ENCODE measurements around the gene AGAP1. TPM values are rescaled to one million over a fixed set of nuclear protein-coding genes. Genes with fewer than 3 reads are reported as not detected.

The AGAP1 gene
- total RNA-seq, 4 donors from 2014 or later = 33.7 to 55.2 (median 37.5) TPM

DNA sequence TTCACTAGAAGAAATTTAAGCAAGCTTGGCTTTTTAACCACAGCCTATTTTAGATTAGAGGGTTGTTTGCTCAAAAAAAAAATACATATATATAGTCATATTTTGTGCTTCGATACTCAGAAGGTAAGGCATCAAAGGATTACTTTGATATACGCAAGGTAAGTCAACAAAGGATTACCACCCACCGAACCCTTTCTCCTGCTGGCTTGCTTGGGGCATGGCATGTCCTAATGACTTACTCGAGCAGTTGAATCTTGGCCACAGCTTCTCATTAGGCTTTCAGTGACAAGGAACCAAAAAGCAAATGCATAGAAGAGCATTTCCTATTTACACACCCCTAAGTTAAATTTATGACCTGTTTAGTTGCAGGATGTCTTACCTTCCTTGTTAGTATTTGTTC is 295.7 kb downstream of the AGAP1 start:
- Histone ChIP-seq H3K27ac (no peak overlapping the region), H3K36me3 (peaks cover 0 to 31% of the 10 kb centered on the region in 2 donors), H3K27me3 (no peaks in the 10 kb centered on the region), H3K9me3 (no peaks in the 10 kb centered on the region), H3K4me3 (no peak overlapping the region), H3K4me1 (peaks cover 0 to 10% (median 0%) of the 10 kb centered on the region in 3 donors)
- no peak for TF ChIP-seq POLR2AphosphoS5 (IDR thresholded peaks at IDR 0.05)
- no peak for TF ChIP-seq EP300 (IDR thresholded peaks at IDR 0.05)
- TF ChIP-seq POLR2A (IDR thresholded peaks at IDR 0.05) = no peak
- TF ChIP-seq, protein P1, sequence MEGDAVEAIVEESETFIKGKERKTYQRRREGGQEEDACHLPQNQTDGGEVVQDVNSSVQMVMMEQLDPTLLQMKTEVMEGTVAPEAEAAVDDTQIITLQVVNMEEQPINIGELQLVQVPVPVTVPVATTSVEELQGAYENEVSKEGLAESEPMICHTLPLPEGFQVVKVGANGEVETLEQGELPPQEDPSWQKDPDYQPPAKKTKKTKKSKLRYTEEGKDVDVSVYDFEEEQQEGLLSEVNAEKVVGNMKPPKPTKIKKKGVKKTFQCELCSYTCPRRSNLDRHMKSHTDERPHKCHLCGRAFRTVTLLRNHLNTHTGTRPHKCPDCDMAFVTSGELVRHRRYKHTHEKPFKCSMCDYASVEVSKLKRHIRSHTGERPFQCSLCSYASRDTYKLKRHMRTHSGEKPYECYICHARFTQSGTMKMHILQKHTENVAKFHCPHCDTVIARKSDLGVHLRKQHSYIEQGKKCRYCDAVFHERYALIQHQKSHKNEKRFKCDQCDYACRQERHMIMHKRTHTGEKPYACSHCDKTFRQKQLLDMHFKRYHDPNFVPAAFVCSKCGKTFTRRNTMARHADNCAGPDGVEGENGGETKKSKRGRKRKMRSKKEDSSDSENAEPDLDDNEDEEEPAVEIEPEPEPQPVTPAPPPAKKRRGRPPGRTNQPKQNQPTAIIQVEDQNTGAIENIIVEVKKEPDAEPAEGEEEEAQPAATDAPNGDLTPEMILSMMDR (IDR thresholded peaks at IDR 0.05) = no peak
- 78 to 83% methylated on average over 4 of the region's 4 CpGs for WGBS, 2 donors (ENCODE audit: low coverage in 1 of 2)
- ATAC-seq = no peak

- H3K36me3 ChIP-seq = peaks cover 0 to 24% of the 10 kb centered on the region in 2 donors
- H3K9me3 ChIP-seq = no peaks in the 10 kb centered on the region
- ATAC-seq = no peak
- peaks cover 0 to 10% (median 0%) of the 10 kb centered on the region in 3 donors for H3K4me1 ChIP-seq
- H3K27ac ChIP-seq = no peak overlapping the region
- H3K4me3 ChIP-seq = no peak overlapping the region
- no peaks in the 10 kb centered on the region for H3K27me3 ChIP-seq
- 53 to 54% methylated on average over 4 to 7 of the region's 13 CpGs for WGBS, 2 donors (ENCODE audit: low coverage in 1 of 2)
- TF ChIP-seq, protein P1 (IDR thresholded peaks at IDR 0.05) = peak in 1 of 4 experiments; percentile 40
- TF ChIP-seq POLR2AphosphoS5 (IDR thresholded peaks at IDR 0.05) = no peak
Measured at GRCh38 chr2:235793163-235793752, 299.4 kb downstream of the AGAP1 start.

- Histone ChIP-seq H3K36me3 (peaks cover 0 to 50% of the 10 kb centered on the region in 2 donors), H3K9me3 (no peaks in the 10 kb centered on the region), H3K4me1 (peaks cover 0 to 4% (median 0%) of the 10 kb centered on the region in 3 donors), H3K4me3 (no peak overlapping the region), H3K27me3 (no peaks in the 10 kb centered on the region), H3K27ac (no peak overlapping the region)
- 86% methylated on average over 10 of the region's 17 CpGs; no CpG with 5 or more reads in 1 of the 2 donors for WGBS, 2 donors (ENCODE audit: low coverage in 1 of 2)
- TF ChIP-seq, protein P1 (IDR thresholded peaks at IDR 0.05) = no peak
- TF ChIP-seq POLR2A (IDR thresholded peaks at IDR 0.05) (no peak), EP300 (IDR thresholded peaks at IDR 0.05) (no peak), POLR2AphosphoS5 (IDR thresholded peaks at IDR 0.05) (no peak)
- ATAC-seq = no peak
Measured at GRCh38 chr2:235799281-235799680, 305.4 kb downstream of the AGAP1 start.

GRCh38 chr2:235802542-235802941 is 308.7 kb downstream of the AGAP1 start:
- no peak overlapping the region for H3K4me3 ChIP-seq
- TF ChIP-seq POLR2AphosphoS5 (IDR thresholded peaks at IDR 0.05) (no peak), EP300 (IDR thresholded peaks at IDR 0.05) (no peak), POLR2A (IDR thresholded peaks at IDR 0.05) (no peak)
- TF ChIP-seq, protein P1 (IDR thresholded peaks at IDR 0.05) = no peak
- no peak for ATAC-seq
- H3K27me3 ChIP-seq = no peaks in the 10 kb centered on the region
- peaks cover 0 to 12% (median 0%) of the 10 kb centered on the region in 3 donors for H3K4me1 ChIP-seq
- peaks cover 0 to 61% of the 10 kb centered on the region in 2 donors for H3K36me3 ChIP-seq
- H3K27ac ChIP-seq = no peak overlapping the region
- H3K9me3 ChIP-seq = no peaks in the 10 kb centered on the region

DNA sequence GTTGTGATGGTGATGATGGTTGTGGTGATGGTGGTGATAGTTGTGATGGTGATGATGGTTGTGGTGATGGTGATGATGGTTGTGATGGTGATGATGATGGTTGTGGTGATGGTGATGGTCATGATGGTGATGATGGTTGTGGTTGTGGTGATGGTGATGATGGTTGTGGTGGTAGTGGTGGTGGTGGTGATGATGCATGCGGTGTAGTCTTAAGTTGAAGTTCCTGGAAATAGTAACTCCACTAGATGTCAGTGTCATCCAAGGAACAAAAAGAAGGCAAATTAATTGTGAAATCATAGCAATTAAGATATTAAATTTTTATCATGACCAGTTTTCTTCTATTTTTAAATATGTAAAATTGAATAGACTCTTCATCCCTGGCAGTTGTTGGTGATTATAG is 309.2 kb downstream of the AGAP1 start:
- H3K36me3 ChIP-seq = peaks cover 0 to 61% of the 10 kb centered on the region in 2 donors

More for the DNA sequence above, 309.2 kb downstream of the AGAP1 start:
- ATAC-seq = no peak
- TF ChIP-seq, protein P1 (IDR thresholded peaks at IDR 0.05) = peak in 1 of 4 experiments; percentile 27
- TF ChIP-seq POLR2AphosphoS5 (IDR thresholded peaks at IDR 0.05) = no peak
- TF ChIP-seq EP300 (IDR thresholded peaks at IDR 0.05) = no peak
- Histone ChIP-seq H3K27me3 (no peaks in the 10 kb centered on the region), H3K27ac (no peak overlapping the region), H3K4me1 (peaks cover 0 to 12% (median 0%) of the 10 kb centered on the region in 3 donors), H3K9me3 (no peaks in the 10 kb centered on the region), H3K4me3 (no peak overlapping the region)
- 93 to 95% methylated on average over 1 of the region's 1 CpG for WGBS, 2 donors (ENCODE audit: low coverage in 1 of 2)
